HuH-7 (cell line): ENCODE results near the gene TRPM8.

Source experiments
- DNase-seq: peaks from one replicate; pipeline ENCODE4 v3.0.0; 2011; ENCODE audit warnings: low spot score

The TRPM8 gene

GRCh38 chr2:234048049-234048448 lies 130.9 kb downstream of the TRPM8 start:
- no peak for DNase-seq

DNA sequence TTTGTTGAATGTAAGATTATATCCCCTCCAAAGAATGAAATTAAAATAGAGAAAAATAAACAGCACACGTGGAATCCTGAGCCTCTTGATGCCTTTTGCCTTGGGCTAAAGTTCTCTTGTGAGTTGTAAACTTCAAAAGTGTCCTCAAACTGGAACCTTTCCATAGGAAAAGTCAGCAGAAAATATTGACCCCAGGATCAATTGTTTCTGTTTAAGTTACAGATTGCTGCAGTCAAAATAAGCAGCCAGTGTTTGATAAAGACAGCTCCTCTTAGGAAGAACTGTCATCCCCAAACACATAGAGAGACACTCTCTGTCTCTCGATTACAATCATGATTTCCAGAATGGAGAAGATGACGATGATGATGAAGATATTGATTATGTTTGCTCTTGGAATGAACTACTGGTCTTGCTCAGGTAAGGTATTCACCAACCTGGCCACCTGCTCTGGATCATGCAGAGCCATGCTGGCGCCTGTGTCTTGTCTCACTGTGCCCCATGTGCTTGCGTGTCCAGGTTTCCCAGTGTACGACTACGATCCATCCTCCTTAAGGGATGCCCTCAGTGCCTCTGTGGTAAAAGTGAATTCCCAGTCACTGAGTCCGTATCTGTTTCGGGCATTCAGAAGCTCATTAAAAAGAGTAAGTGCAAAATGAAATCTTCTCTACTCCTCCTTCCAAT lies 133.4 kb downstream of the TRPM8 start, which contains the start of gene SPP2:
Gene SPP2 (plus strand): TSS at position 248 of the 681 bp plus-strand sequence. CDS start 85 bp downstream, at position 333.
- no peak for DNase-seq

DNA sequence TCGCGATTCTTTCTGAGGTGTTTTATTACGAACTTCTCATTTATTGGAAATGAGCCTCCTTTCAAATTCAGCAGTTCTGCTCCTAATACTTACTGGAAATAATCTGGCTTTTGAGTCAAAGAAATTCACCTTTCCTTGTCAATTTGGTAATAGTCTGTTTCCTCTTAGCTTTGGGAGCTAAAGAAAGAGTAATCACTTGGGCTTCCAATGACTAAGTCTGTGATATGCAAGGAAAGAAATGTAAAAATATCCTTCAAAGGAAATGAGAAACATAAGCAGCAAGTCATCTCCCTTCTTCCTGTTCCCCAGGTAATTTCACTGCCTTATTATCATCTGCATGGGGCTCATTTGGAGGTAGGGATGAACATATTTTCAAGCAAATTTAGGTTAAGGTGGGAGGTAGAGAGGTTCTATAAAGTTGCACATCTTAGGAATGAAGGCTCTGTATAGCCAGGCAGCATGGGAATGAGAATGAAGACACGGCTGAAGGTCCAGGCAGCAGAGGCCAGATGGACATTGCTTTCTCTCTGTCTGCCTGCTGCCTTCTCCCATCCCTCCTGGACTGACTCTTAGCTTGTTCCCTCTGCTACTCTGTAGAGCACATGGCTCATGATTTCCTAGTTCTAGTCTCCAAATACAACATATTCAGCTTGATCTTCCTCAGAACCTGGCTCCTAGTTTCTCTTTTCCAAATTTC lies 134.3 kb downstream of the TRPM8 start:
- DNase-seq = no peak

DNA sequence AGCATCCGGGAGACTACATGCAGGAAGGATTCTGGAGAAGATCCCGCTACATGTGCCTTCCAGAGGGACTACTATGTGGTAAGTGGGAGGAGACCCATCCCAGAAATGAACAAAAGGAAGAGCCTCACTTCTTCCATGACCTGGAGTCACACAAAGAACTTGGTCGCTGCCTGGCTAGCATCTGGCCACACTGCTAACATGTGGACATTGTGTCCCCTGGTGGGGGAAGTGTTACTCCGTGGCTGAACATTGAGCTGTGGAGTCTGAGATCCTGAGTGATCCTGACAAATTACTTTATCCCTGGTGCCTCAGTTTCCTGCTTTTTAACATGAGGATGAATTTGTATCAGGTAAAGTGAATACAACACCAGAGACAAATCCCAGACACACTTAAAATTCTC lies 141.7 kb downstream of the TRPM8 start:
- no peak for DNase-seq

GRCh38 chr2:234060236-234060635 lies 143.1 kb downstream of the TRPM8 start:
- DNase-seq = no peak

DNA sequence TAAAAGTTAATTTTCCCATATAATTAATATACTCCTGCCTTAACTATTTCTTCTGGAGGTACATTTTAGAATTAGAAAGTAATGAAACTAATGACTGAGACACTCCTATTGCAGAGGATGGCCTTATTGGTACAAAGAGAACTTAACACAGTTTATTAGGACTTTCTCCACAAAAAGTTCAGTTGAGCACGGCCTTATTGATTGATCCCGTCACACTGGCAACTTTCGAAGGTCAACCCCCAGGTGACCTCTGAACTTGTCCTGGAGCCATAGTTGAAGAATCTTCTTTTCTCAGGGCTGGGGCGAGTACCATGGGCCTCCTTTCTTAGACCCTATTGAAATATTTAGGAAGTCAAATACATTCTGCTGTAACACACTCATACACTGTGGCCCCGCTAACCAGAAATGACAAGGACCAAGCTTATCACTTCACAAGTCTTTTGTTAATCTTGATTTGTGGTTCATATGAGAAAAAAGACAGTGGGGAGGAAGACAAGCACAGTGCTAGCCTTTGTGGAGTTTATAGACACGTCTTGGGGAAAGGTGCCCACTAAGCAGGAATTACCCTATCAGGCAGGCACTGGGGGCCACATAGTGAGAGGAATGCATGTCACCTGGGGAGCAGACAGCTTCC lies 144.6 kb downstream of the TRPM8 start:
- no peak for DNase-seq

DNA sequence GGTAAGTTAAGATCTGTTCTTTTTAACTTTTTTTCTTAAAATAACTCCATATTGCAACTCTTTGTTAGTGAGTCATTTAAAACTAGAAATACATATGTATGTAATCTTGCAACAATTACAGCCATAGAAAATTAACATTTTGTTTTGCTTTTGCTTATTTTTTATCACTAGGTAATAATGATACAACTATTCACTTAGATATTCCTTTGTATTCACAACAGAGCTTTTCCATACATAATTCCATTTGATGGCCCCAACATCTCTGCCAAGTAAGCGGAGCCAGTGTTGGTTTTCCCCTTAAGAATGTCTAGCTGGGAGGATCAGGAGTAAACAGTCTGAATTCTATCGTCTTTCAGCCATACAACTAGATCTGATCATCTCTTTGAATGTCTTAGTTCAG lies 149.4 kb downstream of the TRPM8 start:
- no peak for DNase-seq
